Inferior parietal cortex (tissue), 1 donor: ENCODE measurements around the gene HPCAL1.
"Not testable (repeated sequence)": the region's sequence is repeated elsewhere in the genome, so short reads cannot be mapped to it uniquely, and the experiment has no call there.

Source experiments
- DNase-seq: peaks from one replicate; pipeline ENCODE4 v3.0.0-alpha.2; 2016; ENCODE audit errors: extremely low spot score

HPCAL1 gene

DNA sequence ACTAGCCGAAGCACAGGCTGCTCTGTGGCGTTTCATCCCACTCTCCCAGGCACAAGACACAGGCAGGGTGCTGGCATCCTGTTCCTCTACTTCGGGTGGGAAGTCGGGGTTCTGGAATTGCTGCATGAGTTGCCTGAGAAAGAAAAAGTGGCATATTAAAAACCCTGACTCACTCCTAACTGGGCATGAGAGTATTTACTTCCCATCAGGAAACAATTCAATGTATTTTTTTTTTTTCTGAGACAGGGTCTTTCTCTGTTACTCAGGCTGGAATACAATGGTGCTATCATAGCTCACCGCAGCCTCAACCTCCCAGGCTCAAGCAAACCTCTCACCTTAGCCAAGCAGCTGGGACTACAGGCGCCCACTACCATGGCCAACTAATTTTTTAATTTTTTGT is 138.0 kb downstream of the HPCAL1 start:
- no peak for DNase-seq

DNA sequence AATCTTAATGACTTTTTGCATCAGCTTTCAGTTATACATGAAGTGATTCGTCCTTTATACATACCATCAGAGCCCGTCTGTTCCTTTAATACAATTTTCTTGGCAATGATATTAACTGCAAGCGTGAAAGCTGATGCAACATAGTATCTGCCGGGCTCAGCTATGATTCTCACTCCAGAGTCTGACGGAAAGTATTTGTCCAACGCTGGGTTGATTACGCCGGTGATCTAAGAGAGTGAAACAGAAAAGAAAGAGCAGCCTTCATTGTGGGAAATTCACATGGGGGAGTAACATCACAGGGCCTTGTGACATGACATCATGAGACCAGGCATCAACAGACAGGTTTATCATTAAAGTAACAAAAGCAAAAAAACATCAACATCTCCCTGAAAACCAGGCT is 139.2 kb downstream of the HPCAL1 start:
- no peak for DNase-seq

DNA sequence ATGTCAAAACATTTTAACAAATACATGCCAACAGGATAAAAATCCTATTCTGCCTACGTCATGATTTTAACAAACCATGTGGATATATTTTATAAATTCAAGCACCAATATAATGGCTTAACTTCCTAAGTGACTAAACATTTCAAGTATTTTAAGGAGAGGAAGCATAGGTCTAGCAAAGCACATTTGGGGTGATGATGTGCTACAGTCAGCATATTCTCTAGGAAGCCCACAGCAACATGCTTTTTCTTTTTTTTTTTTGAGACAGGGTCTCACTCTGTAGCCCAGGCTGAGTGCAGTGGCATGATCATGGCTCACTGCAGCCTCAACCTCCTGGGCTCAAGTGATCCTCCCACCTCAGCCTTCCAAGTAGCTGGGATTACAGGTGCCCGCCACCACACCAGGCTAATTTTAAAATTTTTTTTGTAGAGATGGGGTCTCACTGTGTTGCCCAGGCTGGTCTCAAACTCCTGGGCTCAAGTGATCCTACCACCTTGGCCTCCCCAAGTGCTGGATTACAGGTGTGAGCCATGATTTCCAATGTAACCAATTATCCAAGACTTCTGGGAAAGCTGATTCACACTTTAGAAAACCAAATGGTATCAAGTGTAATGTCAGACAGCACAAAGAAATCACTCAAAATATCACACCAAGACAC is 139.9 kb downstream of the HPCAL1 start:
- DNase-seq: not testable (repeated sequence)

DNA sequence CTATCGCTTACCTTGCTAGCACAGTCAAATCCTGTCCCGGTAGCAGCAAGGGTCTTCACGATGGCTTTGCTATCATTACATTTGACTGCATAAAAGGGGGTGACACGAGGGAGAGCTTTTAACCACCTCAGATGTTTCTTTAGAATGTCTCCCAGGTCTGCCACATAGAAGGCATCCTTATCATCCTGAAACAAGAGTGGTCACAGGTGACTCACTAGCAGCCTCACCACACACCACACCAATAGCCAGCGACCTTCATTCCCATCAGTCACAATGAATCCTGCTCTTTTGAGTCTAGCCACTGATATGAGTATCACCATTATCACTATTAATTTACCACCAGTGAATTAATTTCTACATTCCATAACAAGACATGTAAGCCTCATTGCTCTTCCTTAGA is 141.8 kb downstream of the HPCAL1 start:
- DNase-seq: no peak

DNA sequence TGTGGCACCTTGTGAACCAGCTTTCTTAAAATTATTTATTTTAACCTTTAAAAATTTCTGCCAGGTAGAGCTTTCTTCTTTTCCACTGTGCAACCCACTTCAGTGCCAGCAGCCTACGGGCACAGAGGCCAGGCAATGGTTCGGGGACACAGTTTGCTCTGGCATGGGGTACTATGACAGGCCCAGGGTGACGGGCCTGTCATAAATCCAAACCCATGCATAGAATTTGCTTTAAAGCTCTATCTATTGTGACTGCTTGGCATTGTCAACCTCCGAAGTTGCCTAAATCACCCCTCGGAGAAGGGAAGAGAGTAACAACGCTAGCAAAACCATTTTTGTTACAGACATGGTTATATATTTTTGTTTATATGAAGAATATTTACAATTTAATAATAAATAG is 143.9 kb downstream of the HPCAL1 start:
- DNase-seq: no peak

DNA sequence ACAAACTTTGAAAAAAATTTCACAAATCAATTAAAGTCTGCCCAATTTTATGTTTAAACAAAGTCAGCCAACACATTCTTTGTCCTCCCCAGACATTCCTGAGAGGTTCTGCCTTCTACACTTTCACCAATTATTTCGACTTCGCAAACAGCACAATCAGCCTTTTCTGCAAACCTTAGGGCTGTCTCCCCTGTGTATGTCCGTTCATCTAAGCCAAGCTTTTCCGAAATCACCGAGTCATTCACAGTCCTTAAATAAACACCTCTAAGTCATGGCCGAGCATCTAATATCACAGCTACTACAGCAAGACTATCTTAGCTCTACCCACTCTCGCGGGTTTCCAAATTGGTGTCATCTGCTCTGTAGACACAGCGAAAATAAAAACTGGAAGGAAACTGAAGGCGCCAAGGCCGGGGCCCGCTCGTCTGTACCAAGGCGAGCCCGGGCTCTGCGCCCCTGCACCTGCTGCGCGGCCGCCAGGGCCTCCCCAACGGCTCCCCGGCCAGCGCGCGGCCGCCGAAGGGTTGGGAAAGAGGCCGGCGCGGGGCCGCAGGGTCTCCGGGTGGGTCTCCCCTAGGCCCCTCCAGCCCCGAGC is 144.7 kb downstream of the HPCAL1 start:
- peak; percentile 54 for DNase-seq

DNA sequence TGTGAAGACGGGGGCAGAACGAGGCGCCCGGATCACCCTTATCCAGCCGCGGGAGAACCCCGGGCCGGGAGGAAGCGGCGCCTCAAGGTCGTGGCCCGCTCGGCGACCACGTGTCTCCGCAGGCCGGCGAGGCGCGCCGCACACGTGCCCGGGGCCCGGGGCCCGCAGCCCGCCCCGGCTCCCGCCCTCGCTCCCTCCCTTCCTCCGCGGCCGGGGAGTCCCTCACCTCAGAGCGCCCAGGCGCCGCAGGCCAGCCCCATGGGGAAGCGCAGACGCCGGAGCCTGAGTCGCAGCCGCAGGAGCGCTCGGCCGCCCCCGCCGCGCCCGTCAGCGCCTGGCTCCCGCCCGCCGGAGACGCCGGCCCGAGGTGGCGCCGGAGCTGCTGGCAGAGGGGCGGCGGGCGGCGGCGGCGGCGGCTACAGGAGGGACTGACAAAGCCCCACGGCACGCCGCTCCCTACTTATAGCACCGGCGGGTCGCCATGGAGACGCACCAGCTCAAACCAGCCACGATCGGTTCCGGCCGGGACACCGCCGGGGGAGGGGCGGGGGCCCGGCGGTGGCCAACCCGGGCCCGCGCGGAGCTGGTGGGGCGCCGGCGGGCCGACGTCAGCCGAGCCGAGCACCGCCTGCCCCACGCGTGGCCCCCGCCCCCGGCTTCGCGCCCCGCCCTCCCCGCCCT is 145.3 kb downstream of the HPCAL1 start, which contains the start of gene ODC1:
Gene ODC1, minus strand, starts transcription at position 433 of the 681 bp plus-strand sequence. CDS start 3,295 bp downstream, outside the sequence.
- DNase-seq: peak; percentile 82

DNA sequence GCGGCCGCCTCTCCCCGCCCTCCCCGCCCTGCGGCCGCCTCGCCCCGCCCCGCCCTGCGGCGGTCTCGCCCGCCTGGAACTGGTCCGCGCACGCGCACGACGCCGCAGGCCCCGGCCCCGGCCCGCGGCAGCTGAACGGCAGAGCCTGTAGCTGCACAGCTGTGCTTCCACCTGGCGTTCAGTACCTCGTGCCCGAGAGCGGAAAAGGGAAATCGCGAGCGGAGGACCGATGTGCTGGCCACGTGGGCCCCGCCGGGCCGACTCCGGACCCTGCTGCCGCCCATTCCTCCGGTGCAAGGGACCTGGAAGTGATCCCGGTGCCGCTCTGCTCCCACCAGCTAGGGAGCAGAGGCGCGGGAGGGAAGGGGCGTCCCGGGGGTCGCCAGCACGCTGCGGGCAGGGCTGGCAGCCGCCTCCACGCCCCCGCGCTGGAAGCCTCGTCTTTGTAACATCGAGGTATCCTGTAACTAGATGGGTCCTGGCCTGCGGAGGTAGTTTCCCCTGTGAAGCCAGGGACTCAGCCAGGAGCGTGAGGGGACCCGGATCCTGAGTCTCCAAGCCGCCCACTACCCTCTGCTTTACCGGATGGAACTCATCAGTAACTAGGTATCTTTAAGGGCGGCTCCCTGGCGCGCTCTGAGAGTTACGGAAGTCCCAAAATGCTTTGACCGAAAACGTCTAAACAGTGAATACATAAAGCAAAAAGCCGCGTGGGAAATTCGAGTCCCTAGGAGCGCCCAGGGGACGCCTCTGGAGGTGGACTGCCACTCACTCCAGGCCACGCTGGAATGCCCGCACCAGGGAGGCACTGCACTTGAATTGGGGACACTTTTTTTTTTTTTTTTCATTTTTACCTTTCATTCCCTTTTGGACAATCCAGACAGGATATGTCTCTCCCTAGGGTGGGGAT is 146.1 kb downstream of the HPCAL1 start:
- DNase-seq: peak; percentile 81

DNA sequence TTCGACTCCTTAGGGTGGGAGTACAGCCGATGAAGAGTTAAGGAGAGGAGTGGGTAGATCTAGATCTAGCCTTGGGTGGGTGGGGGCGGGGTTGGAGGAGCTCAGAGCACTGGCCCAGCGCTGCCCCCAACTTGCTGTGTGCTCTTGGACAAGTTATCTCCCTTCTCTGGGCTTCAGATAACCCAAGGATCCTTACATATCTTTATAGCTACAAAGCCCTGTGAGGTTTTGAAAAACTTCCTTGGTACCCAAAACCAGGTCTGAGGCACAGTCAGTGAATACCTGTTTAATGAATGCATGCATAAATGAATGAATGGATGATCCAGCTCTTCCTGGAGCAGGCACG is 146.8 kb downstream of the HPCAL1 start:
- no peak for DNase-seq

DNA sequence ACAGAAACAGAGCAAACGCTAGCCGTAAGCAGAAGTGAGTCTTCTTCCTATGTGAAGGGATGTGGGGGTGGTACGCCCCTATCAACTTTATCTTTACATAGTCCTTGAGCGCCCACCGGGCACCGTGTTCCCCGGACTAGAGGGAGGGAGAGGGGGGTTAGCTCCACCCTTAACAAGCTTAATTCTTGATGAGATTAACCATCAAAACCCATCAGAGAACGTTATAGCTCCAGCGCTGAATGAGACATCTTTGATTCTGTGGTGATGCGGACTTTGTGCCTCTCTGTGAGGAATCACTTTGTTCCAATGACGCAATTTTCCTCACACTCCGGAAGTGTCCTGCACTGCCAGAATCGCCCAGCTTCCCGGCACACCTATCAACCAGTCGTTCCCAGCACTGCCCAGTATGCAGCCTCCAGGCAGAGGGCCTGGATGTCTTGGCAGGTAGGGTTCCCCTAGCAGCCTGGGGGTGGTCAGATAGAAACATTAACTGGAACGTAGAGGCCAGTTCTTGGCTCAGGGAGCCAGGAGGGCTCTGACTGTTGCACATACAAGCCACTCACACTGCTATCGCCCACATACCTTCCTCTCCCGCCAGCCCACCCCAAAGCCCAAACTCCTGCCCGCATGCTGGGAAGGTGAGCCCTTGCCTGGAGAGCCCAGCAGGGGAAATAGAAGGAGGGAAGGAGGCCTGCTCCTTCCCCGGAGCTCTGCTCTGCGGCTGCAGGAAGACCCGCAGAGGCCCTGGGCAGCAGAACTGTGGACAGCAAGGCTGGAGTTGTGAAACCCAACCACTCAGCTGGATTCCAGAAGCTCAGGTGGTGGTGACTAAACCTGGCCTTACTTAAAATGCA is 147.4 kb downstream of the HPCAL1 start:
- DNase-seq: no peak

DNA sequence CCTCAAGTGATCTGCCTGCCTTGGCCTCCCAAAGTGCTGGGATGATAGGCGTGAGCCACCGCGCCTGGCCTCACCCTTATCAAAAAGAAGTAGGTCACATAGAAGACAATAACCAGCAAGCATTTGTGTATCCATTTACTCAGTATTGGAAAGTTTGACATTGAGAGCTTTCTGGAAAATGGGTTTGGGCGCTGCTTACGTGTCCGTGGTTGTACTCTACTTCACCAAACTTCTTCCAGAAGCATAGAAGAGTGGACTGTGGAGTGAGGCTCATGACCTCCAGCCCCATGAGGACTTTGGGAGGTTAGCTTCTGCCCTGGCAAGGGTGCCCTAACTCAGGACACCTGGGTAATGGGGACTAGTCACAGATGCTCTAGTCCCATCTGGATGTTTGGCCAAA is 149.1 kb downstream of the HPCAL1 start:
- no peak for DNase-seq

DNA sequence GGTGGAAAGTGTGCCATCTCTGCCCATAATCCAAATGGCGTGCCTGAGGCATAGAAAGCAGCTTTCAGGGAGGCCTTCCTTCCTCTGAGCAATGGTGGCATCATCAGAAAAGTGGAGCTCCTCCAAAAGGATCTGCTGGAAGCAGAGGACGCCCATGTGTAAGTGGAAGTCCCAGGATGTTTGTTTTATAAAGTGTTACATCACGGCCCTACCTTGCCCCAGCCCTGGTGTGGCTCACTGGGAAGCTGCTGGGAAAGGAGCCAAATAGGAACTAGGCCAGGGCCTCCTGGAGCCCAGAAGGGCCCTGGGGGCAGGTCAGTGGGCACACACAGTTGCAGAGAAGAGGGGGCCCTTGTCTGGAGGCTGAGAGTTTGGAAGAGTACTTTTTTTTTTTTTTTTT is 149.6 kb downstream of the HPCAL1 start:
- no peak for DNase-seq

DNA sequence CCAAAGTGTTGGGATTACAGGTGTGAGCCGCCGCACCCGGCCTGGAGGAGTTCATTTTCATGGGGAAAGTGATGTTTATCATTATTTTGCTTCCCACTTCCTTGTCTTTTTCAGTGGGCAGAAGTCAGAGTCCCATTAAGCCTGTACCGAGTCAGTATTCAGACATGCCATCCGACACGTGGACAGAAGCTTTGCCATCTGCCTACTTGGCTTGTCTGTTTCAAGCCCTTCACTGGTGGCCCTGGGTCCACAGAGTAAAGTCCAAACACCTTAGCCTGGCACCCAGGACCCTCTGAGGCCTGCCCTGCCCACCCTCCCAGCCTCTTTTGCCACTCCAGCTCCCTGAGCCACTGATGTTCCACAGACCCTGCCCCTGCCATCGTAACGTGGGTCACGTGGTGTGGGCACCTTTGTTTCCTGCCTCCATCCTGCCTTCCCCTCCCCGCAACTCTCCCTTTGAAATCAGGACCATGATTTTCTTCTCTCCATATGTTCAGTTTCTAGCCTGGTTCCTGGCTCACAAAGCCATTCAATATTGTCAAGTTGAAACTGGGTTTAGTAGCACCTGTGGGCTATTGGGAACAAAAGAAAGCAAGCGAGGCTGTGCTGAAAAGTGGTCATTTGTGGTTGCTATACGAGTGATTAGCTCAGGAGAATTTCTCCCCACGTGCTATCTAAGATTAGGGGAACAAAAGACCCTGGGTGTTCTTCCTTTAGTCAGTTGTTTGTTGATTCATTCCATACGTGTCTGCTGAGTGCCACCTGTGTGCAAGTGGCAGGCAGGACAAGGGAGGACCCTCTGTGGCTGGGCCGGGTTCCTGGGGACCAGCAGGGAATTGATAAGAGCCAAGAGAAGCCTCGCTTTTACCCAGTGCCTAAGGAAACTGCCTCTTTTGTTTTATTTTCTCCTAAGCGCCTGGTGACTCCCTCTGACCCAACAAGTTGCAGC is 150.5 kb downstream of the HPCAL1 start:
- DNase-seq: no peak

DNA sequence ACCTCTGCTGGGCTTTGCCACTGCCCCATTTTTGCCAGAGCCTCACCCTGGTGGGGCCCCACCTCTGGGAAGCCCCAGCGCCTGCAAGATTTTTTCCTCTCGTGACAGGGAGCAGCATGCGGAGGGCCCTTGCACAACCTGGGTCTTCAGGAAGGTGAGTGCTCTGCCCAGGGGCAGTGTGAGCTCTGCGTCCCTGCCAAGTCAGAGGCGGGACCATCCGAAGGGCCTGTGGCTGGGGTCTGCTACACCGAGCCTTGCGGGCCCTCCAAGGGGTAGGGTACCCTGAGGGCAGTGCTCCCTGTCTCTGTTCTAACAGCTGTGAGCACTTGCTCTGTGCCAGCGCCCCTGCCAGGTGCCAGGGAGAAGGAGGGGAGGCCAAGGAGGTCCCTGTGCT is 151.2 kb downstream of the HPCAL1 start:
- no peak for DNase-seq

DNA sequence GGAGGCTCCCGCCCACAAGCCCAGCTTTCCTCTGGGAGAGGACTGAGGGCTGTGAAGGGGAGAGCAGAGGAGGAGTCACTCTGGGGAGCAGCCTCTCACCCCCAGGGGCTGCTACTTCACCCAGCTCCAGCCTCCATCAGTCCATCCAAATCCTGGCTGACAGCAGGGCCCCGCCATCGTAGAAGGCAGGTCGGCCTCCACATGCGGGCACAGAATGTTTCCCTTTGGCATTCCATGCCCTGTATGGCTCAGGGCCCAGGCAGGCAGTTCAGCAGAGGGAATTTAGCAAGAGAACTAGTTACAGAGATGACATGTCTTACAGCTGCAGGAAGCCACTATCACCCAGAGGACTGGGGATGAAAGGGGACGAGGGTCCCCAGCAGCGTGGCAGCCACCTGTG is 151.8 kb downstream of the HPCAL1 start:
- no peak for DNase-seq

DNA sequence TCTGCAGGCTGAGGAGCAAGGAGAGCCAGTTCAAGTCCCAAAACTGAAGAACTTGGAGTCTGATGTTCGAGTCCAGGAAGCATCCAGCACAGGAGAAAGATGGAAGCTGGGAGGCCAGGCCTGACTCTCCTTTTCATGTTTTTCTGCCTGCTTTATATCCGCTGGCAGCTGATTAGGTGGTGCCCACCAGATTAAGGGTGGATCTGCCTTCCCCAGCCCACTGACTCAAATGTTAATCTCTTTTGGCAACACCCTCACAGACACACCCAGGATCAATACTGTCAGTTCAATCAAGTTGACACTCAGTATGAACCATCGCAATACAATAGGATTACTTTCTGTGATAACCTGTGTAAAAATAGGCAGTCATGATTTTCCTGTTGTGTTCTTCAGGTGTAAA is 154.5 kb downstream of the HPCAL1 start:
- DNase-seq: not testable (repeated sequence)

DNA sequence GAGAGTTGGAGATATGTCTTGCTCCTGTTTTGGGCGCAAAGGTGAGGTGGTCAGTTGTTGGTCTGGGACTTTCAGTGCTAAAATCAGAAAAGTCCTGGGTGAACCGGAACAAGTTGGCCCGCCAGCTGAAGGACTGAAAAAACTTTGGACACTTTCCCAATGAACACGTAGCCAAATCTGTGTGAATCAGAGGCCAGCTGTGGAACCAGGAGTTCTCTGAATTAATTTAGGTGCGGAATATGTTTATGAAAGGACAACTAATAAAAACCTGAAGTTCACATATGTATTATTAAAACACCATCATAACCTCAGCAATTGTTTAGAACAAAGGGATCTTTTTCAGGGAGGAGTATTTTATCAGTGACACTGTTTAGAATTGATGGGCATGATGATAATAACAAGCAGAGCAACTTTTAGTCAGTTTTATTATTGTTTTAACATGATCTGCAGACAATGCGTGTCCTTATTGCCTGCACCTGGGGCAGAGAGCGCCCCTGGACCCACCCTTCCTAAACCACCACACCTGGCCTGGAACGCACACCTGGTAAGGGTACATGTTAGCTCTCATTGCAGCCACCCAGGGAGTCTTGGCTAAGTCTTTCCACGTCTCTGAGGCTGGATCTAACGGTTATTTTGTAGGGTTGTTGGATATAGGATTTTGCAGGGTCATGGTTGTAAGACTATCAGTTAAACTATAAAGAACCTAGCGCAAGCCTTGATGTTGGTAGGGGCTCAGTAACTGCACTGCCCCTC is 155.3 kb downstream of the HPCAL1 start:
- DNase-seq: no peak

DNA sequence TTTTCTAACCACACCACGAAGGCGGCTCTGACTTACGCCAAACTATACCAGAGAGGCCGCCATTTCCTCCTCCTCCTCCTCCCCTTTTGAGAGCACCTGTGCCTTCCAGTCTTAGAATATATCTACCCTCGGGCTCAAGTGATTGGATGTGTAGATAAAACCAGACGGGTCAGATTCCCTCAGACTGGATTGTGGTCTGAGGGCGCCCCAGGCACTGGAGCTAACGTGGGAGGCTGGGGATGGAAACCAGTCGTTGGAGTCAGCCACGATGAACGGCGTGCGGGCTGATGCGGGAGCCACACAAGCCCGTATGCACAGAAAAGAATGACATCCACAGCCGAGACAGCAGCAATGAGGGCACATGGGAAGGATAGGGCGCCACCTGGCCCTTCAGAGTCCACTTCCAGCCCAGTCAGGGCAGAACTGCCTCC is 157.7 kb downstream of the HPCAL1 start:
- no peak for DNase-seq
